Hepatocyte (in vitro differentiated cells): ENCODE measurements around the gene PKD1L1.
"Not testable (repeated sequence)": the region's sequence is repeated elsewhere in the genome, so short reads cannot be mapped to it uniquely, and the experiment has no call there.

Source experiments
- EZH2phosphoT487 ChIP-seq: fragments of 200-600 bp; sonication (generic); IDR thresholded peaks from one replicate; pipeline ENCODE4 v1.6.1; 2018; ENCODE audit warnings: antibody characterized with exemption, mild to moderate bottlenecking, low read depth, moderate library complexity; ENCODE audit not compliant: unreplicated experiment, severe bottlenecking
- TF ChIP-seq, protein P1 (sequence below): fragments of 200-600 bp; sonication (generic); IDR thresholded peaks from 2 replicates; pipeline ENCODE4 v1.5.1; 2016; ENCODE audit warnings: antibody characterized with exemption, mild to moderate bottlenecking; ENCODE audit not compliant: poor library complexity

DNA sequence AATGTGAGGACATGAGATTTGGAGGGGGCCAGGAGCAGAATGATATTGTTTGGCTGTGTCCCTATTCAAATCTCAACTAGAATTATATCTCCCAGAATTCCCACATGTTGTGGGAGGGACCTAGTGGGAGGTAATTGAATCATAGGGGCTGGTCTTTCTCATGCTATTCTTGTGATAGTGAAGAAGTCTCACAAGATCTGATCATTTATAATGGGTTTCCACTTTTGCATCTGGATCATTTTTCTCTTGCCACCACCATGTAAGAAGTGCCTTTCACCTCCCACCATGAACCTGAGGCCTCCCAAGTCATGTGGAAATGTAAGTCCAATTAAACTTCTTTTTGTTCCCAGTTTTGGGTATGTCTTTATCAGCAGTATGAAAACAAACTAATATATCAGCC lies 153.1 kb downstream of the PKD1L1 start:
- TF ChIP-seq, protein P1, sequence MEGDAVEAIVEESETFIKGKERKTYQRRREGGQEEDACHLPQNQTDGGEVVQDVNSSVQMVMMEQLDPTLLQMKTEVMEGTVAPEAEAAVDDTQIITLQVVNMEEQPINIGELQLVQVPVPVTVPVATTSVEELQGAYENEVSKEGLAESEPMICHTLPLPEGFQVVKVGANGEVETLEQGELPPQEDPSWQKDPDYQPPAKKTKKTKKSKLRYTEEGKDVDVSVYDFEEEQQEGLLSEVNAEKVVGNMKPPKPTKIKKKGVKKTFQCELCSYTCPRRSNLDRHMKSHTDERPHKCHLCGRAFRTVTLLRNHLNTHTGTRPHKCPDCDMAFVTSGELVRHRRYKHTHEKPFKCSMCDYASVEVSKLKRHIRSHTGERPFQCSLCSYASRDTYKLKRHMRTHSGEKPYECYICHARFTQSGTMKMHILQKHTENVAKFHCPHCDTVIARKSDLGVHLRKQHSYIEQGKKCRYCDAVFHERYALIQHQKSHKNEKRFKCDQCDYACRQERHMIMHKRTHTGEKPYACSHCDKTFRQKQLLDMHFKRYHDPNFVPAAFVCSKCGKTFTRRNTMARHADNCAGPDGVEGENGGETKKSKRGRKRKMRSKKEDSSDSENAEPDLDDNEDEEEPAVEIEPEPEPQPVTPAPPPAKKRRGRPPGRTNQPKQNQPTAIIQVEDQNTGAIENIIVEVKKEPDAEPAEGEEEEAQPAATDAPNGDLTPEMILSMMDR, result not testable (repeated sequence)
- TF ChIP-seq EZH2phosphoT487, result not testable (repeated sequence)
